ENCODE results near the gene SND1. TPM values are rescaled to one million over a fixed set of nuclear protein-coding genes. Genes with fewer than 3 reads are reported as not detected.

Gene SND1
- total and polyA plus RNA-seq, 2 donors (not counting 1 experiment from before 2014, with no cell fraction given): 137 to 174 TPM

- DNase-seq (ENCODE audit: low read depth in 2 of 2): no peak
- H3K36me3 ChIP-seq (ENCODE audit: control insufficient read depth, insufficient read depth, low read length): no peaks in the 10 kb centered on the region
- peaks cover 4% of the 10 kb centered on the region for H3K4me1 ChIP-seq (ENCODE audit: control insufficient read depth, extremely low read depth, insufficient read depth, low read length)
- no peaks in the 10 kb centered on the region for H4K20me1 ChIP-seq (ENCODE audit: control insufficient read depth, extremely low read depth, insufficient read depth, low read length)
- no peak overlapping the region for H2AFZ ChIP-seq (ENCODE audit: low read length)
- H3K9ac ChIP-seq (ENCODE audit: insufficient read depth, low read length): no peak overlapping the region
- H3K27ac ChIP-seq (ENCODE audit: insufficient read depth, low read length): no peak overlapping the region
- H3K27me3 ChIP-seq (ENCODE audit: control insufficient read depth, insufficient read depth, low read length): no peaks in the 10 kb centered on the region
- TF ChIP-seq EZH2 (IDR thresholded peaks at IDR 0.05; ENCODE audit: low read length, missing control alignments): no peak
- TF ChIP-seq CTCF (conservative IDR thresholded peaks at IDR 0.05 in 1 of 2, IDR thresholded peaks at IDR 0.05 in 1 of 2; ENCODE audit: low read depth in 1 of 2, low read length in 2 of 2): no peak
- no peaks in the 10 kb centered on the region for H3K79me2 ChIP-seq (ENCODE audit: control insufficient read depth, insufficient read depth, low read length)
- no peaks in the 10 kb centered on the region for H3K9me3 ChIP-seq (ENCODE audit: control insufficient read depth, insufficient read depth, low read depth, low read length)
- no peak overlapping the region for H3K4me2 ChIP-seq (ENCODE audit: extremely low read depth, insufficient read depth, low read length)
- no peak overlapping the region for H3K4me3 ChIP-seq (replicated peaks in 1 of 4; ENCODE audit: control extremely low read depth in 1 of 4, insufficient read depth in 1 of 4, low read depth in 3 of 4, low read length in 4 of 4)
Measured at GRCh38 chr7:127890726-127891125, 238.7 kb downstream of the SND1 start.

GRCh38 chr7:127891144-127891543, 239.2 kb downstream of the SND1 start:
- Histone ChIP-seq H3K9ac (ENCODE audit: insufficient read depth, low read length) (no peak overlapping the region), H3K36me3 (ENCODE audit: control insufficient read depth, insufficient read depth, low read length) (no peaks in the 10 kb centered on the region), H3K4me1 (ENCODE audit: control insufficient read depth, extremely low read depth, insufficient read depth, low read length) (peaks cover 4% of the 10 kb centered on the region), H2AFZ (ENCODE audit: low read length) (no peak overlapping the region), H3K27ac (ENCODE audit: insufficient read depth, low read length) (no peak overlapping the region), H3K27me3 (ENCODE audit: control insufficient read depth, insufficient read depth, low read length) (no peaks in the 10 kb centered on the region), H3K4me2 (ENCODE audit: extremely low read depth, insufficient read depth, low read length) (no peak overlapping the region), H3K9me3 (ENCODE audit: control insufficient read depth, insufficient read depth, low read depth, low read length) (no peaks in the 10 kb centered on the region), H4K20me1 (ENCODE audit: control insufficient read depth, extremely low read depth, insufficient read depth, low read length) (no peaks in the 10 kb centered on the region), H3K79me2 (ENCODE audit: control insufficient read depth, insufficient read depth, low read length) (no peaks in the 10 kb centered on the region), H3K4me3 (replicated peaks in 1 of 4; ENCODE audit: control extremely low read depth in 1 of 4, insufficient read depth in 1 of 4, low read depth in 3 of 4, low read length in 4 of 4) (no peak overlapping the region)
- no peak for DNase-seq (ENCODE audit: low read depth in 2 of 2)
- no peak for TF ChIP-seq CTCF (conservative IDR thresholded peaks at IDR 0.05 in 1 of 2, IDR thresholded peaks at IDR 0.05 in 1 of 2; ENCODE audit: low read depth in 1 of 2, low read length in 2 of 2)
- TF ChIP-seq EZH2 (IDR thresholded peaks at IDR 0.05; ENCODE audit: low read length, missing control alignments): no peak

- no peak overlapping the region for H3K4me2 ChIP-seq (ENCODE audit: extremely low read depth, insufficient read depth, low read length)
- H3K4me1 ChIP-seq (ENCODE audit: control insufficient read depth, extremely low read depth, insufficient read depth, low read length): peaks cover 2% of the 10 kb centered on the region
- no peaks in the 10 kb centered on the region for H3K36me3 ChIP-seq (ENCODE audit: control insufficient read depth, insufficient read depth, low read length)
- TF ChIP-seq EZH2 (IDR thresholded peaks at IDR 0.05; ENCODE audit: low read length, missing control alignments) (no peak), CTCF (conservative IDR thresholded peaks at IDR 0.05 in 1 of 2, IDR thresholded peaks at IDR 0.05 in 1 of 2; ENCODE audit: low read depth in 1 of 2, low read length in 2 of 2) (no peak)
- no peaks in the 10 kb centered on the region for H3K9me3 ChIP-seq (ENCODE audit: control insufficient read depth, insufficient read depth, low read depth, low read length)
- no peaks in the 10 kb centered on the region for H3K79me2 ChIP-seq (ENCODE audit: control insufficient read depth, insufficient read depth, low read length)
- H3K9ac ChIP-seq (ENCODE audit: insufficient read depth, low read length): no peak overlapping the region
- DNase-seq (ENCODE audit: low read depth in 2 of 2): no peak
- no peaks in the 10 kb centered on the region for H3K27me3 ChIP-seq (ENCODE audit: control insufficient read depth, insufficient read depth, low read length)
- no peak overlapping the region for H3K4me3 ChIP-seq (replicated peaks in 1 of 4; ENCODE audit: control extremely low read depth in 1 of 4, insufficient read depth in 1 of 4, low read depth in 3 of 4, low read length in 4 of 4)
- no peaks in the 10 kb centered on the region for H4K20me1 ChIP-seq (ENCODE audit: control insufficient read depth, extremely low read depth, insufficient read depth, low read length)
- H2AFZ ChIP-seq (ENCODE audit: low read length): no peak overlapping the region
- H3K27ac ChIP-seq (ENCODE audit: insufficient read depth, low read length): no peak overlapping the region
Measured at GRCh38 chr7:127891854-127892438, 240.0 kb downstream of the SND1 start.
